ENCODE measurements around the gene SYF2.
A peak's percentile ranks its signal among the peaks of the same experiment; 100 is the strongest.

SYF2 gene

DNA sequence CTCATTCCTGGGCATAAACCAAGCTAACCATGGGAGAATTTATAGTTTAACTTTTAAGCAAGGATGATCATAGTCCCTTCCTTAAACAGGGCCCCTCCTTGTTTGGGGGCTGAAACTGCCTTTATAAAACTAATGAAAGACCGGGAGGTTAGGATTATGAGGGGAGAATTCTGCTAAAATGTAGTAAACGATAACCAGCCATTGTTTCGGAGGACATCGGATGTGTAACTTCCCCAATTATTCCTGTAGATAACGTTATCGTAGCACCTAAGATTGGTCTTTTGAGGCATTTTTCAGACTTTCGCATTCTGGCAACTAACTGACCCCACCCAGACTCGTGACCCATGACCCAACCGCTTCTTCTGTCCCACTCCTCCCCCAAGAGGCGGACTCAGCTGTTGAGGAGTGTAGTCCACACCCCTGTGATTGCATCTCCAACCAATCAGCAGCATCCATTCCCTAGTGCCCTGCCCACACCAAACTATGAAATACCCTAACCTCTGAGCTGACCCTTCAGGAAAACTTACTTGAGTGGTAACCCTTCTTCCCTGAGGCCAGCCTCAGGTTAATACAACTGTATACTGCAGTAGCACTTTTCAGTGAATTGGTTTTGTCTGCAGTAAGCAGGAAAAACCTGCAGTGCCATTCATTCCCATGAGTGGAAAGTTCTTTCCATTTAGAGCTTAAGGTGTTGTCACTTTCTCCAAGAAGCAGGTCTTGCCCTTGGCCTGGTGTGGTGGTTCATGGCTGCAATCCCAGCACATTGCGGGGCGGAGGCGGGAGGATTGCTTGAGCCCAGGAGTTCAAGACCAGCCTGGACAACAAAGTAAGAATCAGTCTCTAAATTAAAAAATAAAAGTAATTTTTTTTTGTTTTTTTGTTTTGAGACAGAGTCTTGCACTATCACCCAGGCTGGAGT, 823 bp upstream of the SYF2 start:
- DNase-seq: peak; percentile 81
- H3K9me3 ChIP-seq (replicated peaks; ENCODE audit: insufficient read depth, low read length): no peaks in the 10 kb centered on the region
- peak overlapping the region; percentile 69 for H2AFZ ChIP-seq (ENCODE audit: low read length)
- H3K27me3 ChIP-seq (replicated peaks; ENCODE audit: insufficient read depth, low read length): no peaks in the 10 kb centered on the region
- peaks cover 25% of the 10 kb centered on the region for H3F3A ChIP-seq (ENCODE audit: insufficient read depth, low read length)
- TF ChIP-seq EZH2 (optimal IDR thresholded peaks at IDR 0.05; ENCODE audit: low read depth, low read length) (no peak), EZH2phosphoT487 (IDR thresholded peaks at IDR 0.05; ENCODE audit: low read length) (no peak)
- TF ChIP-seq, protein P1, sequence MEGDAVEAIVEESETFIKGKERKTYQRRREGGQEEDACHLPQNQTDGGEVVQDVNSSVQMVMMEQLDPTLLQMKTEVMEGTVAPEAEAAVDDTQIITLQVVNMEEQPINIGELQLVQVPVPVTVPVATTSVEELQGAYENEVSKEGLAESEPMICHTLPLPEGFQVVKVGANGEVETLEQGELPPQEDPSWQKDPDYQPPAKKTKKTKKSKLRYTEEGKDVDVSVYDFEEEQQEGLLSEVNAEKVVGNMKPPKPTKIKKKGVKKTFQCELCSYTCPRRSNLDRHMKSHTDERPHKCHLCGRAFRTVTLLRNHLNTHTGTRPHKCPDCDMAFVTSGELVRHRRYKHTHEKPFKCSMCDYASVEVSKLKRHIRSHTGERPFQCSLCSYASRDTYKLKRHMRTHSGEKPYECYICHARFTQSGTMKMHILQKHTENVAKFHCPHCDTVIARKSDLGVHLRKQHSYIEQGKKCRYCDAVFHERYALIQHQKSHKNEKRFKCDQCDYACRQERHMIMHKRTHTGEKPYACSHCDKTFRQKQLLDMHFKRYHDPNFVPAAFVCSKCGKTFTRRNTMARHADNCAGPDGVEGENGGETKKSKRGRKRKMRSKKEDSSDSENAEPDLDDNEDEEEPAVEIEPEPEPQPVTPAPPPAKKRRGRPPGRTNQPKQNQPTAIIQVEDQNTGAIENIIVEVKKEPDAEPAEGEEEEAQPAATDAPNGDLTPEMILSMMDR (IDR thresholded peaks at IDR 0.05; ENCODE audit: low read length): no peak
- H3K4me3 ChIP-seq (ENCODE audit: low read length): peak overlapping the region; percentile 86
- H3K4me2 ChIP-seq (ENCODE audit: low read depth, low read length): peak overlapping the region; percentile 84
- peak overlapping the region; percentile 69 for H3K27ac ChIP-seq (ENCODE audit: low read length)
- H3K9ac ChIP-seq (ENCODE audit: low read length): peak overlapping the region; percentile 79
- H3K36me3 ChIP-seq (replicated peaks; ENCODE audit: insufficient read depth, low read length): peaks cover 3% of the 10 kb centered on the region; the same call in 1 of the 2 replicates
- H4K20me1 ChIP-seq (ENCODE audit: insufficient read depth, low read length): no peaks in the 10 kb centered on the region
- no peaks in the 10 kb centered on the region for H3K9me2 ChIP-seq (replicated peaks; ENCODE audit: insufficient read depth, low read length)
- peaks cover 48% of the 10 kb centered on the region for H3K79me2 ChIP-seq (ENCODE audit: low read length)
- H3K4me1 ChIP-seq (ENCODE audit: low read length): peaks cover 29% of the 10 kb centered on the region

DNA sequence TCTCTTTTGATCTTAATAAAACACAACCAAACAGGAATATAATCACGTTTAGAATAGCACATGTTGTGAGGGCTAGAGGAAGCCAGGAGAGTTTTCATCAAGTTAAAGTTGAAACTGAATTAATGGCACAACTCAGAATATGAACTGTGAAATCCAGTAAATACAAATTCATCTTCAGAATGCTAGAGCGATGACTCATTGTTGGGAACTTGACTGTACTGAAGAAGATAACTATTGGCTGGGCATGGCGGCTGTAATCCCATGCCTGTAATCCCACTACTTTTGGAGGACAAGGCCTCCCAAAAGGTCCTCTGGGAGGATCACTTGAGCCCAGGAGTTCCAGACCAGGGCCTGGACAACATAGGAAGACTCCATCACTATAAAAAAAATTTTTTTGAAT, 8.8 kb downstream of the SYF2 start:
- H4K20me1 ChIP-seq (ENCODE audit: insufficient read depth, low read length): no peaks in the 10 kb centered on the region
- no peak overlapping the region for H3K27ac ChIP-seq (ENCODE audit: low read length)
- H3F3A ChIP-seq (ENCODE audit: insufficient read depth, low read length): no peaks in the 10 kb centered on the region; the same call in 1 of the 2 replicates
- TF ChIP-seq EZH2 (optimal IDR thresholded peaks at IDR 0.05; ENCODE audit: low read depth, low read length) (no peak), EZH2phosphoT487 (IDR thresholded peaks at IDR 0.05; ENCODE audit: low read length) (no peak)
- TF ChIP-seq, protein P1 (IDR thresholded peaks at IDR 0.05; ENCODE audit: low read length): no peak
- no peaks in the 10 kb centered on the region for H3K9me3 ChIP-seq (replicated peaks; ENCODE audit: insufficient read depth, low read length)
- H2AFZ ChIP-seq (ENCODE audit: low read length): no peak overlapping the region
- no peak for DNase-seq
- H3K27me3 ChIP-seq (replicated peaks; ENCODE audit: insufficient read depth, low read length): no peaks in the 10 kb centered on the region
- H3K36me3 ChIP-seq (replicated peaks; ENCODE audit: insufficient read depth, low read length): peaks cover 10% of the 10 kb centered on the region
- no peak overlapping the region for H3K4me2 ChIP-seq (ENCODE audit: low read depth, low read length)
- H3K9ac ChIP-seq (ENCODE audit: low read length): no peak overlapping the region
- H3K79me2 ChIP-seq (ENCODE audit: low read length): 0 out of 2 replicates have a peak, but pooled peaks cover 4% of the 10 kb centered on the region
- H3K9me2 ChIP-seq (replicated peaks; ENCODE audit: insufficient read depth, low read length): no peaks in the 10 kb centered on the region
- no peaks in the 10 kb centered on the region for H3K4me1 ChIP-seq (ENCODE audit: low read length)
- H3K4me3 ChIP-seq (ENCODE audit: low read length): no peak overlapping the region

DNA sequence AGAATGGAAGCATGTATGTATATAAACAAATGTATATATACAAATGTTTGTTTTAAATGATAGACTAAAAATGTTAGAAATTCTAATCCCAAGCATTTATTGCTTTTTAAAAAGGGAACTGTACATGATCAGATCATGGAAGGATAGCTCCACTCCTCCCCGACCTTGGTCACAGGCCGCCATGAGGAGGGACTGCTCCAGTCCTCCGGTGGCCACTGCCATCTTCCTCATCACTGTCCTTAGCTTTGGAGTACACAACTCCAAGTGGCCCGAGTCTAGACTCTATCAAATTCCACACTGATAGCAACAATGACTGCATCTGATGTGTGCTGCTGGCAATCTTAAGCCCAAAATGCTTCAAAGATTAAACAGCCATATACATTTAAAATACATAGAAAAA, 9.7 kb downstream of the SYF2 start:
- no peak for TF ChIP-seq EZH2 (optimal IDR thresholded peaks at IDR 0.05; ENCODE audit: low read depth, low read length)
- TF ChIP-seq EZH2phosphoT487 (IDR thresholded peaks at IDR 0.05; ENCODE audit: low read length): no peak
- TF ChIP-seq, protein P1 (IDR thresholded peaks at IDR 0.05; ENCODE audit: low read length): no peak
- Histone ChIP-seq H3F3A (ENCODE audit: insufficient read depth, low read length) (no peaks in the 10 kb centered on the region; the same call in 1 of the 2 replicates), H2AFZ (ENCODE audit: low read length) (no peak overlapping the region), H3K79me2 (ENCODE audit: low read length) (0 out of 2 replicates have a peak, but pooled peaks cover 4% of the 10 kb centered on the region), H3K4me2 (ENCODE audit: low read depth, low read length) (no peak overlapping the region), H3K9ac (ENCODE audit: low read length) (no peak overlapping the region), H3K27me3 (replicated peaks; ENCODE audit: insufficient read depth, low read length) (no peaks in the 10 kb centered on the region), H3K27ac (ENCODE audit: low read length) (no peak overlapping the region), H3K9me3 (replicated peaks; ENCODE audit: insufficient read depth, low read length) (no peaks in the 10 kb centered on the region), H3K4me3 (ENCODE audit: low read length) (no peak overlapping the region), H4K20me1 (ENCODE audit: insufficient read depth, low read length) (no peaks in the 10 kb centered on the region), H3K36me3 (replicated peaks; ENCODE audit: insufficient read depth, low read length) (peaks cover 10% of the 10 kb centered on the region), H3K4me1 (ENCODE audit: low read length) (no peaks in the 10 kb centered on the region), H3K9me2 (replicated peaks; ENCODE audit: insufficient read depth, low read length) (no peaks in the 10 kb centered on the region)
- DNase-seq: no peak
